HepG2 (cell line): ENCODE results near the gene PLK4.

Experiments used
- ATF3 ChIP-seq: sonication (generic); formaldehyde crosslinking; IDR thresholded peaks from 2 replicates; pipeline ENCODE4 v1.4.0; 2020; ENCODE audit warnings: missing genetic modification reagents
- CTCF ChIP-seq: sonication (generic); formaldehyde crosslinking; IDR thresholded peaks from 2 replicates; pipeline ENCODE4 v1.5.0; 2020; ENCODE audit warnings: mild to moderate bottlenecking, missing genetic modification reagents, moderate library complexity
- FOXJ3 ChIP-seq: sonication (generic); formaldehyde crosslinking; IDR thresholded peaks from 2 replicates; pipeline ENCODE4 v1.4.0; 2020; ENCODE audit warnings: missing genetic modification reagents, mild to moderate bottlenecking, borderline replicate concordance
- HNRNPLL ChIP-seq: fragments of 200-400 bp; formaldehyde crosslinking; IDR thresholded peaks from 2 replicates; pipeline ENCODE4 v1.6.1; 2017; ENCODE audit warnings: mild to moderate bottlenecking, low read depth, low read length; ENCODE audit not compliant: poor library complexity, severe bottlenecking
- KDM2A ChIP-seq: sonication (generic); formaldehyde crosslinking; IDR thresholded peaks from 2 replicates; pipeline ENCODE4 v1.4.0; 2020; ENCODE audit warnings: low read depth, missing genetic modification reagents, borderline replicate concordance
- MXD3 ChIP-seq: IDR thresholded peaks from 2 replicates; pipeline ENCODE4 v1.6.1; 2016; ENCODE audit warnings: mild to moderate bottlenecking, missing biosample characterization, missing genetic modification reagents
- PBX2 ChIP-seq: IDR thresholded peaks from 2 replicates; pipeline ENCODE4 v1.6.1; 2016; ENCODE audit warnings: control low read depth
- POLR2A ChIP-seq, 2 experiments: IDR thresholded peaks; 2 replicates each; pipeline ENCODE4 v1.6.1; 2011; ENCODE audit warnings: low read depth in 2 of 2, low read length in 2 of 2, mild to moderate bottlenecking in 1 of 2, moderate library complexity in 1 of 2; ENCODE audit not compliant: insufficient read depth in 1 of 2
- RAD51 ChIP-seq: fragments of 450-650 bp; IDR thresholded peaks from 2 replicates; pipeline ENCODE4 v1.6.1; 2016; ENCODE audit warnings: borderline replicate concordance
- SKIL ChIP-seq: sonication (generic); formaldehyde crosslinking; IDR thresholded peaks from 2 replicates; pipeline ENCODE4 v1.8.0; 2022; ENCODE audit warnings: missing genetic modification reagents, mild to moderate bottlenecking, moderate library complexity, borderline replicate concordance
- SMC3 ChIP-seq: IDR thresholded peaks from 2 replicates; pipeline ENCODE4 v1.6.1; 2011; ENCODE audit warnings: low read length, improper control_type of control experiment
- STAT6 ChIP-seq: sonication (generic); formaldehyde crosslinking; IDR thresholded peaks from 2 replicates; pipeline ENCODE4 v1.4.0; 2020; ENCODE audit warnings: missing genetic modification reagents, mild to moderate bottlenecking, borderline replicate concordance
- ZBTB49 ChIP-seq: sonication (generic); formaldehyde crosslinking; IDR thresholded peaks from 2 replicates; pipeline ENCODE4 v1.4.0; 2020; ENCODE audit warnings: missing genetic modification reagents, borderline replicate concordance
- ZNF574 ChIP-seq: sonication (generic); formaldehyde crosslinking; IDR thresholded peaks from 2 replicates; pipeline ENCODE4 v1.4.0; 2020; ENCODE audit warnings: missing genetic modification reagents

GRCh38 chr4:127843704-127844600 is 36.7 kb upstream of the PLK4 start:
- no peak for TF ChIP-seq ZBTB49 (CRISPR knock-in tag)
- no peak for TF ChIP-seq STAT6
- no peak for TF ChIP-seq CTCF
- no peak for TF ChIP-seq KDM2A (CRISPR knock-in tag)
- TF ChIP-seq PBX2 = no peak
- TF ChIP-seq MXD3 (CRISPR knock-in tag) = no peak
- no peak for TF ChIP-seq RAD51
- no peak for TF ChIP-seq POLR2A (IDR thresholded peaks at IDR 0.05; ENCODE audit: insufficient read depth in 1 of 2, low read depth in 2 of 2, low read length in 2 of 2)
- no peak for TF ChIP-seq SMC3
- no peak for TF ChIP-seq ATF3 (CRISPR knock-in tag)
- TF ChIP-seq HNRNPLL = no peak
- no peak for TF ChIP-seq FOXJ3 (CRISPR knock-in tag)
- TF ChIP-seq SKIL = no peak
- TF ChIP-seq ZNF574 = no peak
